ENCODE measurements around the gene GNA15. TPM values are rescaled to one million over a fixed set of nuclear protein-coding genes. Genes with fewer than 3 reads are reported as not detected.

GNA15 gene
- total and polyA plus RNA-seq, 7 experiments from 2014 or later, result 0.09 to 131 (median 3.7) TPM; not detected in 1

- Mint-ChIP-seq H3K4me3 (no peak overlapping the region), H3K27me3 (no peaks in the 10 kb centered on the region), H3K4me1 (peaks cover 0 to 24% (median 0%) of the 10 kb centered on the region in 7 donors), H3K27ac (peak overlapping the region in 1 of 9 donors; percentile 38), H3K9me3 (no peaks in the 10 kb centered on the region), H3K36me3 (peaks cover 0 to 31% (median 0%) of the 10 kb centered on the region in 5 donors)
- Histone ChIP-seq H3K4me3 (ENCODE audit: low read length) (no peak overlapping the region), H3K27ac (ENCODE audit: low read depth, low read length) (no peak overlapping the region), H3K9me3 (ENCODE audit: control insufficient read depth in 2 of 3, low read length in 3 of 3) (peaks cover 0 to 6% (median 0%) of the 10 kb centered on the region in 3 experiments), H3K36me3 (ENCODE audit: control insufficient read depth in 2 of 3, insufficient read depth in 3 of 3, low read length in 3 of 3) (no peaks in the 10 kb centered on the region), H3K4me1 (ENCODE audit: control insufficient read depth in 2 of 2, insufficient read depth in 2 of 2, low read length in 2 of 2) (peaks cover 4 to 10% of the 10 kb centered on the region in 2 donors), H3K27me3 (ENCODE audit: control insufficient read depth in 2 of 2, insufficient read depth in 2 of 2, low read length in 2 of 2) (no peaks in the 10 kb centered on the region)
- CTCF ChIA-PET, result interaction anchor here (0.9 kb wide), 1 partner anchor 12 kb away, joined by 4 read pairs; no protein-coding TSS in a partner anchor
- POLR2A ChIA-PET, result no interaction called here
- intact Hi-C loops (cut with micrococcal nuclease), result no loop called here
- DNase-seq, result no peak
- ATAC-seq, result no peak
These were observed 14.0 kb downstream of the GNA15 start for GRCh38 chr19:3149526-3150505.

GRCh38 chr19:3150739-3151329 lies 15.0 kb downstream of the GNA15 start:
- Mint-ChIP-seq H3K36me3 (peaks cover 0 to 32% (median 0%) of the 10 kb centered on the region in 5 donors), H3K27ac (no peak overlapping the region), H3K4me3 (no peak overlapping the region), H3K27me3 (no peaks in the 10 kb centered on the region), H3K9me3 (no peaks in the 10 kb centered on the region), H3K4me1 (peaks cover 0 to 20% (median 0%) of the 10 kb centered on the region in 7 donors)
- Histone ChIP-seq H3K9me3 (ENCODE audit: control insufficient read depth in 2 of 3, low read length in 3 of 3) (peaks cover 0 to 6% (median 0%) of the 10 kb centered on the region in 3 experiments), H3K27me3 (ENCODE audit: control insufficient read depth in 2 of 2, insufficient read depth in 2 of 2, low read length in 2 of 2) (no peaks in the 10 kb centered on the region), H3K27ac (ENCODE audit: low read depth, low read length) (no peak overlapping the region), H3K4me3 (ENCODE audit: low read length) (no peak overlapping the region), H3K4me1 (ENCODE audit: control insufficient read depth in 2 of 2, insufficient read depth in 2 of 2, low read length in 2 of 2) (peaks cover 14 to 21% of the 10 kb centered on the region in 2 donors), H3K36me3 (ENCODE audit: control insufficient read depth in 2 of 3, insufficient read depth in 3 of 3, low read length in 3 of 3) (no peaks in the 10 kb centered on the region)
- CTCF ChIA-PET, result no interaction called here
- POLR2A ChIA-PET, result no interaction called here
- no peak for ATAC-seq
- intact Hi-C loops (cut with micrococcal nuclease), result no loop called here
- no peak for DNase-seq

GRCh38 chr19:3151563-3152418 lies 16.0 kb downstream of the GNA15 start:
- Mint-ChIP-seq H3K27ac (no peak overlapping the region), H3K27me3 (no peaks in the 10 kb centered on the region), H3K9me3 (peaks cover 0 to 3% (median 0%) of the 10 kb centered on the region in 11 donors), H3K4me3 (no peak overlapping the region), H3K36me3 (peaks cover 0 to 37% (median 0%) of the 10 kb centered on the region in 5 donors), H3K4me1 (peaks cover 0 to 12% (median 0%) of the 10 kb centered on the region in 7 donors)
- Histone ChIP-seq H3K4me1 (ENCODE audit: control insufficient read depth in 2 of 2, insufficient read depth in 2 of 2, low read length in 2 of 2) (peaks cover 17 to 24% of the 10 kb centered on the region in 2 donors), H3K9me3 (ENCODE audit: control insufficient read depth in 2 of 3, low read length in 3 of 3) (peaks cover 0 to 6% (median 0%) of the 10 kb centered on the region in 3 experiments), H3K27me3 (ENCODE audit: control insufficient read depth in 2 of 2, insufficient read depth in 2 of 2, low read length in 2 of 2) (no peaks in the 10 kb centered on the region), H3K27ac (ENCODE audit: low read depth, low read length) (no peak overlapping the region), H3K4me3 (ENCODE audit: low read length) (no peak overlapping the region), H3K36me3 (ENCODE audit: control insufficient read depth in 2 of 3, insufficient read depth in 3 of 3, low read length in 3 of 3) (no peaks in the 10 kb centered on the region)
- POLR2A ChIA-PET, result interaction anchor here (0.6 kb wide), 1 partner anchor 1765 kb away, joined by 3 read pairs; no protein-coding TSS in a partner anchor
- intact Hi-C loops (cut with micrococcal nuclease), result no loop called here
- DNase-seq, result no peak
- ATAC-seq, result no peak
- CTCF ChIA-PET, result interaction anchor here (1.3 kb wide), 1 partner anchor 10 kb away, joined by 7 read pairs; no protein-coding TSS in a partner anchor

GRCh38 chr19:3152419-3152780 lies 16.6 kb downstream of the GNA15 start:
- Histone ChIP-seq H3K27me3 (ENCODE audit: control insufficient read depth in 2 of 2, insufficient read depth in 2 of 2, low read length in 2 of 2) (no peaks in the 10 kb centered on the region), H3K4me1 (ENCODE audit: control insufficient read depth in 2 of 2, insufficient read depth in 2 of 2, low read length in 2 of 2) (peaks cover 17 to 24% of the 10 kb centered on the region in 2 donors), H3K36me3 (ENCODE audit: control insufficient read depth in 2 of 3, insufficient read depth in 3 of 3, low read length in 3 of 3) (no peaks in the 10 kb centered on the region), H3K9me3 (ENCODE audit: control insufficient read depth in 2 of 3, low read length in 3 of 3) (peaks cover 0 to 6% (median 0%) of the 10 kb centered on the region in 3 experiments), H3K27ac (ENCODE audit: low read depth, low read length) (no peak overlapping the region), H3K4me3 (ENCODE audit: low read length) (no peak overlapping the region)
- Mint-ChIP-seq H3K4me3 (no peak overlapping the region), H3K27ac (no peak overlapping the region), H3K4me1 (peaks cover 0 to 14% (median 0%) of the 10 kb centered on the region in 7 donors), H3K9me3 (peaks cover 0 to 3% (median 0%) of the 10 kb centered on the region in 11 donors), H3K27me3 (no peaks in the 10 kb centered on the region), H3K36me3 (peaks cover 0 to 40% (median 0%) of the 10 kb centered on the region in 5 donors)
- ATAC-seq, result no peak
- POLR2A ChIA-PET, result interaction anchor here (0.8 kb wide), 1 partner anchor 56 kb away, joined by 3 read pairs; no protein-coding TSS in a partner anchor
- CTCF ChIA-PET, result interaction anchor here (1.3 kb wide), 1 partner anchor 9 kb away, joined by 7 read pairs; no protein-coding TSS in a partner anchor
- intact Hi-C loops (cut with micrococcal nuclease), result no loop called here
- no peak for DNase-seq

GRCh38 chr19:3153286-3154230 lies 17.7 kb downstream of the GNA15 start:
- H3K9me3 ChIP-seq (ENCODE audit: control insufficient read depth in 2 of 3, low read length in 3 of 3), result peaks cover 0 to 6% (median 0%) of the 10 kb centered on the region in 3 experiments
- ChIA-PET POLR2A (interaction anchor here (0.8 kb wide), 1 partner anchor 58 kb away, joined by 3 read pairs; no protein-coding TSS in a partner anchor), CTCF (no interaction called here)
- H3K4me1 Mint-ChIP-seq, result peaks cover 0 to 23% (median 0%) of the 10 kb centered on the region in 7 donors
- no peak for DNase-seq
- peaks cover 17 to 24% of the 10 kb centered on the region in 2 donors for H3K4me1 ChIP-seq (ENCODE audit: control insufficient read depth in 2 of 2, insufficient read depth in 2 of 2, low read length in 2 of 2)
- H3K36me3 ChIP-seq (ENCODE audit: control insufficient read depth in 2 of 3, insufficient read depth in 3 of 3, low read length in 3 of 3), result no peaks in the 10 kb centered on the region
- no peak overlapping the region for H3K27ac ChIP-seq (ENCODE audit: low read depth, low read length)
- no peak overlapping the region for H3K4me3 Mint-ChIP-seq
- H3K4me3 ChIP-seq (ENCODE audit: low read length), result no peak overlapping the region
- H3K9me3 Mint-ChIP-seq, result peaks cover 0 to 3% (median 0%) of the 10 kb centered on the region in 11 donors
- H3K27me3 ChIP-seq (ENCODE audit: control insufficient read depth in 2 of 2, insufficient read depth in 2 of 2, low read length in 2 of 2), result no peaks in the 10 kb centered on the region
- H3K27me3 Mint-ChIP-seq, result no peaks in the 10 kb centered on the region
- intact Hi-C loops (cut with micrococcal nuclease), result no loop called here
- H3K27ac Mint-ChIP-seq, result no peak overlapping the region
- H3K36me3 Mint-ChIP-seq, result peaks cover 0 to 47% (median 0%) of the 10 kb centered on the region in 5 donors
- ATAC-seq, result no peak

Measured in naive thymus-derived CD4-positive, alpha-beta T cell (primary cell).